H9 (cell line): ENCODE data around the gene ZNF687. TPM values are rescaled to one million over a fixed set of nuclear protein-coding genes. Genes with fewer than 3 reads are reported as not detected.

Experiments
- DNase-seq: peaks from one replicate; pipeline ENCODE4 v3.0.0-alpha.2; 2017
- H2AFZ ChIP-seq: one replicate; pipeline ENCODE4 v1.6.1; 2013; ENCODE audit warnings: mild to moderate bottlenecking, low read length, control low read depth, moderate library complexity
- H2AK5ac ChIP-seq: 2 replicates; pipeline ENCODE4 v1.6.1; 2013; ENCODE audit warnings: low read length, control low read depth, mixed read lengths; ENCODE audit not compliant: insufficient read length
- H2BK120ac ChIP-seq: one replicate; pipeline ENCODE4 v1.6.1; 2013; ENCODE audit warnings: low read depth, mild to moderate bottlenecking, low read length, control low read depth, inconsistent platforms; ENCODE audit not compliant: poor library complexity, severe bottlenecking
- H2BK12ac ChIP-seq: 2 replicates; pipeline ENCODE4 v1.6.1; 2013; ENCODE audit warnings: low read length, control low read depth, mixed read lengths, low read depth; ENCODE audit not compliant: insufficient read length
- H2BK15ac ChIP-seq: 2 replicates; pipeline ENCODE4 v1.6.1; 2013; ENCODE audit warnings: low read depth, low read length, control low read depth
- H2BK20ac ChIP-seq: one replicate; pipeline ENCODE4 v1.6.1; 2013; ENCODE audit warnings: low read depth, mild to moderate bottlenecking, low read length, control low read depth, inconsistent platforms; ENCODE audit not compliant: poor library complexity, severe bottlenecking
- H2BK5ac ChIP-seq: 2 replicates; pipeline ENCODE4 v1.6.1; 2013; ENCODE audit warnings: low read length, control low read depth, mixed read lengths; ENCODE audit not compliant: insufficient read length
- H3K14ac ChIP-seq: 2 replicates; pipeline ENCODE4 v1.6.1; 2013; ENCODE audit warnings: low read length, control low read depth; ENCODE audit not compliant: insufficient read depth
- H3K18ac ChIP-seq: 2 replicates; pipeline ENCODE4 v1.6.1; 2013; ENCODE audit warnings: low read depth, mild to moderate bottlenecking, mixed read lengths, low read length, control low read depth; ENCODE audit not compliant: insufficient read length
- H3K23ac ChIP-seq: 2 replicates; pipeline ENCODE4 v1.6.1; 2013; ENCODE audit warnings: low read length, control low read depth, mixed read lengths, low read depth; ENCODE audit not compliant: insufficient read length
- H3K23me2 ChIP-seq: 2 replicates; pipeline ENCODE4 v1.6.1; 2013; ENCODE audit warnings: low read depth, mild to moderate bottlenecking, mixed read lengths, low read length, control low read depth; ENCODE audit not compliant: insufficient read length, poor library complexity, severe bottlenecking
- H3K27ac ChIP-seq: 2 replicates; pipeline ENCODE4 v1.5.1; 2013; ENCODE audit warnings: low read length, control low read depth, mixed read lengths, low read depth; ENCODE audit not compliant: insufficient read length
- H3K27me3 ChIP-seq: 2 replicates; pipeline ENCODE4 v1.6.1; 2013; ENCODE audit warnings: low read length, control low read depth, inconsistent platforms; ENCODE audit not compliant: insufficient read depth
- H3K4ac ChIP-seq: 2 replicates; pipeline ENCODE4 v1.6.1; 2013; ENCODE audit warnings: low read depth, mild to moderate bottlenecking, control low read depth, inconsistent platforms, low read length, moderate library complexity
- H3K4me1 ChIP-seq: 2 replicates; pipeline ENCODE4 v1.6.1; 2013; ENCODE audit warnings: low read length, control low read depth, inconsistent platforms; ENCODE audit not compliant: insufficient read depth
- H3K4me2 ChIP-seq: 2 replicates; pipeline ENCODE4 v1.6.1; 2013; ENCODE audit warnings: low read length, control low read depth, mixed read lengths; ENCODE audit not compliant: insufficient read length, insufficient read depth
- H3K56ac ChIP-seq: 2 replicates; pipeline ENCODE4 v1.6.1; 2013; ENCODE audit warnings: low read depth, mild to moderate bottlenecking, mixed read lengths, low read length, control low read depth; ENCODE audit not compliant: insufficient read length
- H3K79me1 ChIP-seq: 2 replicates; pipeline ENCODE4 v1.6.1; 2013; ENCODE audit warnings: low read depth, mild to moderate bottlenecking, moderate library complexity, low read length, control low read depth, inconsistent platforms; ENCODE audit not compliant: insufficient read depth, poor library complexity, severe bottlenecking
- H3K79me2 ChIP-seq: 2 replicates; pipeline ENCODE4 v1.6.1; 2013; ENCODE audit warnings: low read length, control low read depth, inconsistent platforms; ENCODE audit not compliant: insufficient read depth
- H3K9ac ChIP-seq: 2 replicates; pipeline ENCODE4 v1.6.1; 2013; ENCODE audit warnings: low read length, control low read depth, mixed read lengths; ENCODE audit not compliant: insufficient read length; ENCODE audit errors: extremely low read depth
- H3K9me3 ChIP-seq: one replicate; pipeline ENCODE4 v1.6.1; 2013; ENCODE audit warnings: low read depth, low read length, inconsistent platforms; ENCODE audit not compliant: control insufficient read depth
- H3T11ph ChIP-seq: one replicate; pipeline ENCODE4 v1.6.1; 2013; ENCODE audit warnings: mild to moderate bottlenecking, low read length, control low read depth, inconsistent platforms
- H4K20me1 ChIP-seq: one replicate; pipeline ENCODE4 v1.6.1; 2013; ENCODE audit not compliant: control insufficient read depth, insufficient read length, insufficient read depth
- H4K5ac ChIP-seq: 2 replicates; pipeline ENCODE4 v1.6.1; 2013; ENCODE audit warnings: low read depth, mild to moderate bottlenecking, mixed read lengths, low read length, control low read depth; ENCODE audit not compliant: insufficient read length
- H4K8ac ChIP-seq: replicated peaks from 2 replicates; pipeline ENCODE4 v1.6.1; 2013; ENCODE audit warnings: low read length, control low read depth, mixed read lengths, low read depth; ENCODE audit not compliant: insufficient read length
- H4K91ac ChIP-seq: 2 replicates; pipeline ENCODE4 v1.6.1; 2013; ENCODE audit warnings: low read depth, mild to moderate bottlenecking, moderate library complexity, mixed read lengths, low read length, control low read depth; ENCODE audit not compliant: insufficient read length
- H3K27ac Mint-ChIP-seq, 3 experiments: 2 replicates in 2 of 3; 3 replicates in 1 of 3; pipeline ENCODE4 v1.8.0; 2020 to 2021; ENCODE audit warnings: mixed read lengths in 3 of 3, mild to moderate bottlenecking in 1 of 3, moderate library complexity in 1 of 3
- H3K27me3 Mint-ChIP-seq: 2 replicates; pipeline ENCODE4 v1.8.0; 2021; ENCODE audit warnings: low read depth, mild to moderate bottlenecking, moderate library complexity, mixed read lengths
- H3K36me3 Mint-ChIP-seq, 3 experiments: 2 replicates in 2 of 3; 3 replicates in 1 of 3; pipeline ENCODE4 v1.8.0; 2020 to 2021; ENCODE audit warnings: low read depth in 3 of 3, mixed read lengths in 3 of 3; ENCODE audit not compliant: insufficient read depth in 1 of 3
- H3K4me1 Mint-ChIP-seq, 2 experiments: 2 replicates each; pipeline ENCODE4 v1.8.0; 2020; ENCODE audit warnings: mixed read lengths in 2 of 2
- H3K4me3 Mint-ChIP-seq, 2 experiments: 2 replicates in 1 of 2; 3 replicates in 1 of 2; pipeline ENCODE4 v1.8.0; 2020 to 2021; ENCODE audit warnings: mild to moderate bottlenecking in 2 of 2, mixed read lengths in 2 of 2, moderate library complexity in 1 of 2
- H3K9me3 Mint-ChIP-seq, 2 experiments: 2 replicates in 1 of 2; 3 replicates in 1 of 2; pipeline ENCODE4 v1.8.0; 2020; ENCODE audit warnings: mild to moderate bottlenecking in 2 of 2, mixed read lengths in 2 of 2, moderate library complexity in 1 of 2
- CTCF ChIP-seq: fragments of 200-600 bp; sonication (generic); conservative IDR thresholded peaks from 3 replicates; pipeline ENCODE4 v1.8.0; 2021; ENCODE audit warnings: antibody characterized with exemption, mild to moderate bottlenecking
- WGBS: extraction: QIAGEN DNeasy Blood & Tissue Kit; methylation state at CpG from one replicate; pipeline ENCODE4 v1.1.7; 2013; ENCODE audit warnings: missing lambda C conversion rate, low lambda C conversion rate, mixed read lengths; ENCODE audit not compliant: insufficient read length; ENCODE audit errors: extremely low coverage; 5-methylcytosine and 5-hydroxymethylcytosine counted together
- total RNA-seq: library from RNA; stranded (reverse); gene quantifications from 2 replicates; pipeline ENCODE4 v1.2.1, GENCODE V29; 2021

ZNF687 gene
- total RNA-seq, 1 experiment from 2014 or later = 58.2 TPM

DNA sequence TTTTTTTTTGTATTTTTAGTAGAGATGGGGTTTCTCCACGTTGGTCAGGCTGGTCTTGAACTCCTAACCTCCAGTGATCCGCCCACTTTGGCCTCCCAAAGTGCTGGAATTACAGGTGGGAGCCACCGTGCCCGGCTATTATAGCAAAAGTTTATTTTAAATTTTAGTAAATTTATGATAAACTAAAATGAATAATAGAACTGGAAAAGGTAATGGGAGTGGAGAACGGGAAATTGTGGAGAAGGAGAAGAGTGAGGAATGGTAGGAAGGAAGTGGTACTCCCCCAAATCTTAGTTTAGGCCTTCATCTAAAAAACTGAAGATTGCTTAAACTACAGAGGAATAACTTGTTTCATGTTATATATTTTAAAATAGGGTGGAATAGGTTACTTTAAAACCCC, 52.7 kb downstream of the ZNF687 start:
- H2BK5ac ChIP-seq = no peak overlapping the region
- H3K79me1 ChIP-seq = no peaks in the 10 kb centered on the region
- no peak for TF ChIP-seq CTCF
- no peak overlapping the region for H3K27ac ChIP-seq
- H3K79me2 ChIP-seq = no peaks in the 10 kb centered on the region
- H3K27me3 Mint-ChIP-seq = peaks cover 3% of the 10 kb centered on the region; the same call in 1 of the 2 replicates
- no peak overlapping the region for H3T11ph ChIP-seq
- H2AK5ac ChIP-seq = no peak overlapping the region
- no peak overlapping the region for H3K4ac ChIP-seq
- no peak for DNase-seq
- H4K91ac ChIP-seq = no peak overlapping the region
- no peak overlapping the region for H4K8ac ChIP-seq
- no peak overlapping the region for H3K4me3 Mint-ChIP-seq
- 100% methylated on average over 1 of the region's 5 CpGs for WGBS
- no peak overlapping the region for H3K23ac ChIP-seq
- no peaks in the 10 kb centered on the region for H3K4me1 Mint-ChIP-seq
- no peaks in the 10 kb centered on the region for H3K23me2 ChIP-seq
- H3K9me3 Mint-ChIP-seq = no peaks in the 10 kb centered on the region
- no peak overlapping the region for H3K56ac ChIP-seq
- H2BK12ac ChIP-seq = no peak overlapping the region
- no peaks in the 10 kb centered on the region for H3K27me3 ChIP-seq
- no peaks in the 10 kb centered on the region; a peak in 1 of 7 replicates for H3K36me3 Mint-ChIP-seq
- H4K5ac ChIP-seq = no peak overlapping the region
- no peaks in the 10 kb centered on the region for H3K9me3 ChIP-seq
- H3K9ac ChIP-seq = no peak overlapping the region
- no peak overlapping the region for H3K4me2 ChIP-seq
- no peak overlapping the region for H2AFZ ChIP-seq
- no peak overlapping the region for H3K18ac ChIP-seq
- H2BK120ac ChIP-seq = no peak overlapping the region
- H3K4me1 ChIP-seq = no peaks in the 10 kb centered on the region
- no peak overlapping the region for H2BK20ac ChIP-seq
- H3K14ac ChIP-seq = no peak overlapping the region
- no peak overlapping the region for H3K27ac Mint-ChIP-seq
- H4K20me1 ChIP-seq = no peaks in the 10 kb centered on the region
- no peak overlapping the region for H2BK15ac ChIP-seq
